Measurements from ENCODE around the gene EHBP1L1. TPM values are rescaled to one million over a fixed set of nuclear protein-coding genes. Genes with fewer than 3 reads are reported as not detected.

The EHBP1L1 gene
- total RNA-seq, 1 experiment from 2014 or later: 39.2 TPM

- no peak for DNase-seq (ENCODE audit: low read depth)
- in situ Hi-C loops (cut with HindIII; ENCODE audit: low pct_unique_long_range_greater_than_20kb, low sequenced_read_pairs): no loop called here
Measured at GRCh38 chr11:65585396-65586246, 9.8 kb downstream of the EHBP1L1 start.

- in situ Hi-C loops (cut with HindIII; ENCODE audit: low pct_unique_long_range_greater_than_20kb, low sequenced_read_pairs): no loop called here
- DNase-seq (ENCODE audit: low read depth): no peak
Measured at GRCh38 chr11:65586247-65586630, 10.4 kb downstream of the EHBP1L1 start.

DNA sequence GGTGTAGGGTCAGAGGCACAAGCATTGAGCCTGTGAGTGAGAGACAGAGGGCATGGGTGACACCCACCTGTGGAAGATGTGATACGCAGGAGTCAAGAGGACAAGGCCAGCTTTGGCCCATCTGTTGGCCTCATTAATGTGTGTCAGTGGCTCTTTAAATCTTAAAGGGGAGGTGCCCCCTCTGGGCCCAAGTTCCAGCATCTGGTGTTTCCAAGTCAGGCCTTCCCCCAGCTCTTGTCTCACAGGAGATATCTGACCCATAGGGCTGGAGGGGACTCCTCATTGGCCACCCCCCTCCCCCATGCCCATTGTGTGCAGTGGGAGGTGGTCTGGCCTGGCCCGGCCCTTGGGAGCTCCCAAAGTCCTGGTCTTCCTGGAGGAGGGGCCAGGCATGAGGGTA is 10.8 kb downstream of the EHBP1L1 start:
- no peak for DNase-seq (ENCODE audit: low read depth)
- in situ Hi-C loops (cut with HindIII; ENCODE audit: low pct_unique_long_range_greater_than_20kb, low sequenced_read_pairs): no loop called here

- no peak for DNase-seq (ENCODE audit: low read depth)
- in situ Hi-C loops (cut with HindIII; ENCODE audit: low pct_unique_long_range_greater_than_20kb, low sequenced_read_pairs): no loop called here
Measured at GRCh38 chr11:65588199-65589054, 12.6 kb downstream of the EHBP1L1 start.

DNA sequence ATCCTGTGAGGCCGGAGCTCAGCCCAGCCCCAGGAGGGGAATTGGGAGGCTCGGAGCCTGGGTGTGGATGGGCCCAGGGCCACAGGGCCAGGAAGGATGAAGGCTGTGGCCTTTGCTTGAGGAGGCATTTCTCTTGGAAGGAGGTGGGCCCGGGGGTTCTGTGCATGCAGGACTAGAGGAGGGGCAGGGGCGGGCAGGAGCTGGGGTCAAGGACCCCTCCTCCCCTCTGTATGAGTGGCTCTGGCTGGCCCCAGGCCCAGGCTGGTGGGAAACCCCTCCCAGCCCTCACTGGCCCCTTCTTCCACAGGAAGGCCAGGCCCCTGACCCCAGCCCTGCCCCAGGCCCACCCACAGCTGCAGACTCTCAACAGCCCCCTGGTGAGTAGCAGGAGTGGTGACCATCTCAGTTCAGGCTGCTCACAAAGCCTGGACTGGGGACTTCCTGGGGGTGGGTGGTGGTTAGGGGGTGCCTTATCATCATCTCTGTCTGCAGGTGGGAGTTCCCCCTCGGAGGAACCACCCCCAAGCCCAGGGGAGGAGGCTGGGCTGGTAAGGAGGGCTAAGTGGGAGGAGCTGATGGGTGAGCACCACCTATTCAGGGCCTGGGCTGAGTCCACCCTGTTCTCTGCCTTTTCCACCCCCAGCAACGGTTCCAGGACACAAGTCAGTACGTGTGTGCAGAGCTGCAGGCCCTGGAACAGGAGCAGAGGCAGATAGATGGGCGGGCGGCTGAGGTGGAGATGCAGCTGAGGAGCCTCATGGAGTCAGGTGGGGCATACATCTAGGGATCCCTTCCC is 13.8 kb downstream of the EHBP1L1 start:
- in situ Hi-C loops (cut with HindIII; ENCODE audit: low pct_unique_long_range_greater_than_20kb, low sequenced_read_pairs): no loop called here
- no peak for DNase-seq (ENCODE audit: low read depth)

DNA sequence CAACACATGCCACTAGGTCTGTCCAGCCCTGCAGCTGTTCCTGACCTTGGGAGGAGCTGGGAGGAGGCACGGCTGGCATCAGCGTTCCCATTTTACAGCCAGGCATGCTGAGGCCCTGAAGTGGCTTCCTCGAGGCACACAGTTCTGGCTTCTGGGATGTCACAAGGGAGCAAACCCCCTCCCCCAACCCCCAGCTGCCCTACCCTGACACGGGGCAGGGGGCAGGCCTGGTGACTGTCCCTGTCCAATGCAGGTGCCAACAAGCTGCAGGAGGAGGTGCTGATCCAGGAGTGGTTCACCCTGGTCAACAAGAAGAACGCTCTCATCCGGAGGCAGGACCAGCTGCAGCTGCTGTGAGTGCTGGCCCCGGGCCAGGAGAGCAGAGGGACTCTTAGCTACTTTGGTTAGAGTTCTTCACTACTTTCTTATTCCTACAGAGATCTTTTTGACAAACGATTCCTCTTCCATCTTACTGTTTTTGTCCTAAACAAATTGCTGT is 14.4 kb downstream of the EHBP1L1 start:
- in situ Hi-C loops (cut with HindIII; ENCODE audit: low pct_unique_long_range_greater_than_20kb, low sequenced_read_pairs): no loop called here
- DNase-seq (ENCODE audit: low read depth): no peak

DNA sequence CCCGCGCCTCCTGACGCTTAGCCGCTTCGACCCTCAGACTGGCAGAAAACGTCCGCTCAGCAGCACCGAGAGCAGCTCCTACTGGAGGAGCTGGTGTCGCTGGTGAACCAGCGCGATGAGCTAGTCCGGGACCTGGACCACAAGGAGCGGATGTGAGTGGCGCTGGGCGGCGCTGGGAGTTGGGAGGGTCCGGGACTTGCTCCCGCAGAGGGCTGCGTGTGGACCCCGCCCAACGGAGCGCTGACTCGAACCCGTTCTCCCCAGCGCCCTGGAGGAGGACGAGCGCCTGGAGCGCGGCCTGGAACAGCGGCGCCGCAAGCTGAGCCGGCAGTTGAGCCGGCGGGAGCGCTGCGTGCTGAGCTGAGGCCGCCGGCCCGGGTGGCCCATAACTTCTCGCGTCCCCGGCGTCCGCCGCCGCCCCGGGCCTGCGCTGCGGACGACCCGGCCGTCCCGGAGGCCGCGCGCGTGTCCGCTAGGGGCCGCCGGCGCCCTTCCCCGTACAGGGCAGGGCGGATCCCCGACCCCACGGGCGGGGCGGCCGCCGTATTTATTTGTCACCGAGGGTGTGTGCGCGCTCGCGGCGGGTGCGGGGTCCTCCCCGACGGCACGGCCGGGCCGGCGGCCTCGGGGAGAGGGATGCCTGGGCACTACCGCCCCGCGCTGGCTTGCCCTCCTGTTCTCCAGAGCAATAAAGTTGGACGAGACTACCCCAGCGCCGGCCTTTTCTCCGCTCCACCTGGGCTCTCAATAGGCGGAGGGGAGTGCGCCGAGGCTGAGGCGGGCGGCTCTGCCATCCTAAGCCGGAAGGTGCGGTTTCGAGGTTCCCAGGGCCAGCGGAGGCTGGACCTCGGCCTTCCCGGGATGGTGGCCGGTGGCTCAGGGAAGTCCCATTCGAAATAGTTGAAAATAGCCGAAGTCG is 16.3 kb downstream of the EHBP1L1 start:
- no peak for DNase-seq (ENCODE audit: low read depth)
- in situ Hi-C loops (cut with HindIII; ENCODE audit: low pct_unique_long_range_greater_than_20kb, low sequenced_read_pairs): no loop called here

DNA sequence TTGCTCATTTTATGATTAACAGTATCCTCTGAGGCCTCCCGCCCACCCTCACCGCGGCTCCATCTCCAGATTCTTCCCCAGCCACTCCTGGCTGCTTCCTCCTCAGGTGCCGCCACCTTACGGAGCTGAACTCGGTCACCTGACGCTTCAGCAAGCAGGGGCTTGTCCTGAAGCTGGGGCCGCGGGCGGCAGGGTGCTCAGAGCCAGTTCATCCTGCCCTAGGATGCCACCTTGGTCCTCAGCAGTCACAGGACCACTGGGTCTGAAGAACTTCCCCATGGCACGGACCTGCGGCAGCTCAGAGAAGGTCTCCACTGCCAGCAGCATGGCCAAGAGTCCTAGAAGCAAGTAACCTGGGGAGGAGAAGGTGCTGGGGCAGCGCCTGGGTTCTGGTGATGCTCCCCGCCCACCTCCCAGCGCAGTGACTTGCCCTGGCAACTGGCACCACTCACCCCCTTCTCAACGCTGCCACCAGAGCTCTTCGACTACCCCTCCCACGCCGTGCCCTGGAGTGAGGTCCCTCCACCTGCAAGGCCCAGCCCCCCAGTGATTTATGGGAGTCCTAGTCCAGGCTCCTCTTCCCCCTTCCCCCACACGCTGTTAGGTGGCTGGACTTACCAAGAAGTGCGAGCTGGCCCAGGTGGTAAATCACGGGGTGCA is 17.1 kb downstream of the EHBP1L1 start:
- DNase-seq (ENCODE audit: low read depth): no peak
- in situ Hi-C loops (cut with HindIII; ENCODE audit: low pct_unique_long_range_greater_than_20kb, low sequenced_read_pairs): no loop called here

GRCh38 chr11:65593518-65594414 is 17.9 kb downstream of the EHBP1L1 start:
- DNase-seq (ENCODE audit: low read depth): no peak
- in situ Hi-C loops (cut with HindIII; ENCODE audit: low pct_unique_long_range_greater_than_20kb, low sequenced_read_pairs): no loop called here

DNA sequence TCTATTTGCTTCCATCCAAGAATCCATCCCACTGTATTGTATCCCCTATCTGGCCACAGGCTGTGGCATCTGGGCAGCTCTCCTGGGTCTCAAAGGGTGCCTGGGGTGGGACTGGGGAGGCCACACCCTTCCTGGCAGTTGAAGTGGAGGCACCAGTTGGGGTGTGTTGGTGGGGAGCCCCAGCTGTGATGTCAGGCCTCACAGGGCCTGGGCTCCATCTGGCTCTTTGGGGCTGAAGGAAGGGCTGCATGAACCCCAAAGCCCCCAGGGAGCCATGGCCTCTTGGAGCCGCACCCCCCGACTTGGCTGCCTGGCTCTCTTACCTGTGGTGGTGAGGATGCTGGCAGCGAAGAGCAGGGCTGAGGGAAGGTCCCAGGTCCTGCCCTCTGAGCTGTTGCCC is 19.3 kb downstream of the EHBP1L1 start:
- in situ Hi-C loops (cut with HindIII; ENCODE audit: low pct_unique_long_range_greater_than_20kb, low sequenced_read_pairs): no loop called here
- DNase-seq (ENCODE audit: low read depth): no peak

GRCh38 chr11:65595543-65596281 is 19.9 kb downstream of the EHBP1L1 start, which contains the start of gene KCNK7:
KCNK7 (minus strand) TSS chr11:65595800; CDS start chr11:65595772, 28 bp downstream.
- DNase-seq (ENCODE audit: low read depth): no peak
- in situ Hi-C loops (cut with HindIII; ENCODE audit: low pct_unique_long_range_greater_than_20kb, low sequenced_read_pairs): no loop called here

GRCh38 chr11:65596520-65596919 is 20.7 kb downstream of the EHBP1L1 start:
- in situ Hi-C loops (cut with HindIII; ENCODE audit: low pct_unique_long_range_greater_than_20kb, low sequenced_read_pairs): no loop called here
- DNase-seq (ENCODE audit: low read depth): no peak

DNA sequence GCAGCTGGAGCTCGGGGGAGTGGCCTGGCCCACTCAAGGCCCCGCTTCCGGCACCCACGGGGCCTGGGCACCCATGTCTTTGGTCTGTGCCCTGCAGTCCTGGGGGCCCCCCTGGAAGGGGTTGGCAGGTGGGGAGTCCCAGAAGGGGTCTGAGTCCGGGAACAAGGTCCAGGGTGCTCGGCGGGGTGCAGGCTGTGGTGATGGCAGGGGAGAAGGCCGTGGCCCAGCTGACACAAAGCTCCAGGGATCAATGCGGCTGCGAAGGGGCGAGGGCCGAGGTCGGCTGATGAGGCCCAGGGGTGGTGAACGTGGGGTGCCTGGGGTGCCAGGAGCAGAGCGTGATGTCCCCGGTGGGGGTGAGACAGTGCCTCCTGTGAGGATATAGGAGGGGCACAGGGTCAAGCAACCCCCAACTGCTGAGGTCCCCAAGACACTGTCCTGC is 22.4 kb downstream of the EHBP1L1 start:
- in situ Hi-C loops (cut with HindIII; ENCODE audit: low pct_unique_long_range_greater_than_20kb, low sequenced_read_pairs): no loop called here

GRCh38 chr11:65599216-65599954 is 23.5 kb downstream of the EHBP1L1 start:
- no peak for DNase-seq (ENCODE audit: low read depth)
- in situ Hi-C loops (cut with HindIII; ENCODE audit: low pct_unique_long_range_greater_than_20kb, low sequenced_read_pairs): no loop called here

More for the DNA sequence above, 22.4 kb downstream of the EHBP1L1 start:
- no peak for DNase-seq (ENCODE audit: low read depth)

DNA sequence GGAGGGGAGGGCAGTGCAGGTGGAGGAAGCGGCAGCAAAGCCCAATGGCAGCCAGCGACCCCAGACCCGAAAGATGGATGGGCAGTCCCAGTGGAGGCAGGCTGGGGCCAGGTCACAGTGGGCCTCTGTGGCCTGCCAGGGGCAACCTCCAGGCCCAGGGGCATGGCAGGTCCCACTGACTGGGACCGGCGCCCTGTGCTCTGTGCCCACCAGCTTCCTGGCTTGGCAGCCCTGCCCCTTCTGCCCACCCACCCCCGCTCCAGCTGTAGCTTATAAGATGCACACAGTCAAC is 24.0 kb downstream of the EHBP1L1 start:
- DNase-seq (ENCODE audit: low read depth): no peak
- in situ Hi-C loops (cut with HindIII; ENCODE audit: low pct_unique_long_range_greater_than_20kb, low sequenced_read_pairs): no loop called here

All from Caki2 (cell line).